GM21528 (cell line): ENCODE measurements around the gene MYLK.
"Not testable (repeated sequence)": the region's sequence is repeated elsewhere in the genome, so short reads cannot be mapped to it uniquely, and the experiment has no call there.

Experiments
- ATAC-seq: cut with Tn5 transposase; IDR thresholded peaks from one replicate; pipeline ENCODE4 v1.9.1; 2021; ENCODE audit warnings: mild to moderate bottlenecking, moderate library complexity; ENCODE audit not compliant: unreplicated experiment, low FRiP score

The MYLK gene

GRCh38 chr3:123708531-123708930 is 175.6 kb downstream of the MYLK start:
- ATAC-seq = no peak

GRCh38 chr3:123707641-123708040 is 176.5 kb downstream of the MYLK start:
- not testable (repeated sequence) for ATAC-seq

DNA sequence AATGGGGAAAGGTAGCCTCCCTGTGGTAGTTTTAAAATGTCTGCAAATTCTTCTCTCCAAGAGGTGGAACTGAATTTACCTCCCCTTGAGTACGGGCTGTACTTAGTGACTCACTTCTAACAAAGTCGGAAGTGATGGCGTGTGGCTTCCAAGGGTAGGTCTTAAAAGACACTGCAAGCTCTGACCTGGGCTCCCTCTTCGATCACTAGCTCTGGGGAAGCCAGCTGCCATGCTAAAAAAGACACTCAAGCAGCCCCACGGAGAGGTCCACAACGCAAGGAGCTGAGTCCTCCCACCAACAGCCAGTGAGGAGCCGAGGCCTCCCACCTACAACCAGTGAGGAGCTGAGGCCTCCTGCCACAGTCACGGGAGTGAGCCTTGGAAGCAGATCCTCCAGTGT is 177.3 kb downstream of the MYLK start:
- no peak for ATAC-seq

GRCh38 chr3:123705488-123706285 is 178.4 kb downstream of the MYLK start:
- ATAC-seq = no peak

DNA sequence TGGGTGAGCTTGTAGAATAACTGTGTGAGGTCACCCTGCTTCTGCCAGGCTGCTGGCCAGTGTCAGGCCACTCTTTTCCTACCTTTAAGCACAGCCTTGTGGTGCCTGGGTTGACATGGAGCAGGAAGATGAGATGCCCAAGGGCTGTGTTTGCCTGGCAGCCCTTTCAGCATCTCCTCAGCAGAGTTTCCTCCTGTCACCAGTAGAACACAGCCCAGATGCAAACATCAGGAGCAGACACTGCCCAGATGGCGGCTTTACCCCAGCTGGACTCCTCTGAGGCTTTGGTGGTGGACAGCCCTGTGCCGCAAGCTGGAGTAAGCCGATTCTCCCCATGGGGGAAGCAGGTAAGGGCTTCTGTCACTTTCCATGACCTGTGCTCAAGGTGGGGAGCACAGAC is 180.5 kb downstream of the MYLK start:
- ATAC-seq = not testable (repeated sequence)

- no peak for ATAC-seq
These were observed 181.4 kb downstream of the MYLK start for GRCh38 chr3:123702720-123703119.

GRCh38 chr3:123702057-123702456 is 182.1 kb downstream of the MYLK start:
- not testable (repeated sequence) for ATAC-seq

- ATAC-seq = no peak
These were observed 183.1 kb downstream of the MYLK start for GRCh38 chr3:123700791-123701722.

DNA sequence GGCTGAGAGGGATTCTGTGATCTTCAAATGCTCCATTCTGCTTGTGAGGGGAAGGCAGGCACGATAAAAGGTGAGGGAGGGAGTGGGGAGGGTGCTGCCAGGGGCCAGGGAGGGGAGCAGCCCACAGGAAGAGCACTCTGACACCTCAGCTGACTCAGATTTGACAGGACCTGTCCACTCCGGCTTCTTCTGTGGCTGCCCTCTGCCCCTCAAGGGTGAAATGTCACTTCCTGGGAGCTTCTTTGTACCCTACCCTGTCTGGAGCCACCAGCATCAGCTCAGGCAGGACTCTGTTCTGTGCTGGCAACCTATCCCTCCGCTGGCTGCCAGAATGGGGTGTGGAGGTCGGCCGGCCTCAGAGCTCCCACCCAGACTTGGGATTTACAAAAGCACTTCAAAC is 185.3 kb downstream of the MYLK start:
- no peak for ATAC-seq

- ATAC-seq = no peak
These were observed 187.3 kb downstream of the MYLK start for GRCh38 chr3:123696808-123697207.

- ATAC-seq = no peak
These were observed 188.1 kb downstream of the MYLK start for GRCh38 chr3:123695731-123696640.

GRCh38 chr3:123695152-123695551 is 189.0 kb downstream of the MYLK start:
- ATAC-seq = no peak

DNA sequence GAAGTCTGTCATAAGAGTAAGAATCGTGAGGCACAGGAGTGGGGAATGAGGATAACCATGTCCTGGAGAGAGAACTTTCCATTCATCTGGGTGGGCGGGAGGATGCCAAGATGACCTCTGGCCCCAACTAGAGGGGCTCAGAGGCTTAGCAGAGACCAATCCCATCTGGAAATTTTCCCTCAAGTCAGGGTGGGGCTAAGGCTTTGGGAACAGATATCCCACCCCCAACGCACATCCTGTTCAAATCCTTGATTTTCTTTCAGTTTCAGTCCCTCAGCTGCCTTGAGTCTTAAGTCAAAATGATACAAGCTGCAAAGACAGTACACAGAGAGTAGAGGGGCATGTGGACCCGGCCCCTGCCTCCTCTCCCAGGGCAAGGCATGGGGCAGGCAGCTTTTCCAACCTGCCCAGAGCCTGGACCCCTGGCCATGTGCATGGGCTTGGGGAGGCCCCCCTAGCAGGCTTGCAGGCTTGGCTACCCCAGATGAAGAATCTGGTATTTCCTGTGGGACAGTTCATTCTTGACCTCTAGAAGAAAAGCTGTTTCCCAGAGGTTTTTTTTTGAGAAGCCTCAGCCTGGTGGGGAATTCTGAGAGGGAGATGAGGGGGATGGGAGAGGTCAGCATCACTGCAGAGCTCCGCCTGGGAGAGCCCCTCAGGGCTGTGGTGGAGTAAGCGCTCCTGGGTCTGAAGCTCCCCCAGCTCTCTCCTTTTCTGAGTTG is 189.6 kb downstream of the MYLK start:
- no peak for ATAC-seq

DNA sequence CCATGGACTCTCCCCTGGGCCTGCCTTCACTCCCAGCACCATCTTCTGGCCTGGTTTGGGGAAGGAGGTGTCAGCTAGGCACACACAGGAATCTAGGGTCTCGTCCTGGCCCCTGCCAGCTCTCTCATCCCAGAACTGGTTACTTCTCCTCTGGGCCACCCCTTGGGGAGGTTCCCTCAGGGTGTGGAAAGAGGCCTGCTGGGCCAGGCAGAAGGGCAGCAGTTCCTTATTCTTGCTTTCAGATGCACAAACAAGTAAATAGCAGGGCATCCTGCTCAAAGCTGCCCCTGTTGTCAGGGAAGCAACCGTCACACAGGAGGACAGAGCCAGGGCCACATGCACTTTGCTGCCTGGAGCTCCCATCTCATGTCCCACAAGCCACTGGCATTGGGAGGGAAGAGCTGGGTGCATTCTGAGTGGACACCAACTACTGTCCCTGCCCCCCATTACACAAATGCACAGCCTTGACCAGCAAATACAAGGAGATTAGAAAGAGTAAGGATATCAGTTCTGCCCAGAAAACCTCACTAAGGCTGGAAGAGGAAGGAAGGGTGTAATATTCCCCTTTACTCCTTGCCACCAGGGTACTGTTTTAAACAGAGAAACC is 190.4 kb downstream of the MYLK start:
- ATAC-seq = no peak

- no peak for ATAC-seq
These were observed 191.5 kb downstream of the MYLK start for GRCh38 chr3:123692671-123693070.

DNA sequence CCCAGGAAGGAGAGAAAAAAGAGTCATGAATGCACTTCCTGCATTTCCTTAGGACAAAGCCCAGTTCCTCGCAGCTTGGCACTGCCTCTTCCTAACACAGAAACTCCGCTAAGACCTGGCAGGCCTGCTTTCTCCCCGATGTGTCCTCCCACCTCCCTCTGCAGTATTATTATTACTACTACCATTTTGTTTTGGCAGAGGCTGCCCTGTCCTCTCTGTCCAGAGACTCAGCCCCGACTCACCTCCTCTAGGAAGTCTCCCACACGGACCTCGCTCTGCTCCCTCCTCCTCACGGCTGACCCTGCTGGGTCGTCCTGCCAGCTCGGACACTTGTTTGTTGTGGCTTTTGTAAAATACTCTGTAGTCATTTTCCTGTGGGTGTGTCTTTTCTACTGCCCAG is 192.1 kb downstream of the MYLK start:
- no peak for ATAC-seq

DNA sequence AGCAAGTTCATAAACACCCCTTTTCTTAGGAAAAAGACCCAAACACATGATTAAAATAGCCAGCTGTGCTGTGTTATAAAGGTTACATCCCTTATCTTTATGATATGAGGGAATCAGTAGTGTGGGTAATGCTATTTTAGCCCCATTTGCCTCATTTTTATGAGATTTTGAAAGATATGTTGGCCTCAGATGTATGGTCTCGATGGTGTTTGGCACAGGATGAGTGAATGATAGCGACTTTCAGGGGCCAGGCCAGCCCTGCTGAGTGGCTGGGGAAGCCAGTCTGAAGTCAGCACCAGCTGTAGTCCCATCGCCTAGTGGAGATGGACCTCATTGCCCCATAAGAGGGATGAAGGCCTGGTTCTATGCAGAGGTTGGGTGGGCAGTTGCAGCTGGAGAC is 194.3 kb downstream of the MYLK start:
- no peak for ATAC-seq

GRCh38 chr3:123688241-123688747 is 195.8 kb downstream of the MYLK start:
- no peak for ATAC-seq

DNA sequence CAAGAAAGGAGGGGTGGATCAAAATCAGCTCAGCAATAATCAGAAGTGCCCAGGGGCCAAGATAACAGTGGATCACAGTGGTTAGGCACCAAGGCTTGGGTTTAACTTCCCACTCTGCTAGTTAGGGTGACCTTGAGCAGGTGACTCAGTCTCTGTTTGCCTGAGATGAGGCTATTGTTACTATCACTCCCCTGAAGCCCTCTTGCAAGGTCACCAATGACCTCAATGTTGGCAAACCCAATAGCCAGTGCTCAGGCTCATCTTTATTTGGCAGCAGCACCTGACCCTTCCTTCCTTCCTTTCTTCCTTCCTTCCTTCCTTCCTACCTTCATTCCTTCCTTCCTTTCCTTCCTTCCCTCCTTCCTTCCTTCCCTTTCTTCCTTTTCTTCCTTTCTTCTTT is 196.8 kb downstream of the MYLK start:
- ATAC-seq = no peak
